ENCODE data around the gene BABAM2.

BABAM2 gene

DNA sequence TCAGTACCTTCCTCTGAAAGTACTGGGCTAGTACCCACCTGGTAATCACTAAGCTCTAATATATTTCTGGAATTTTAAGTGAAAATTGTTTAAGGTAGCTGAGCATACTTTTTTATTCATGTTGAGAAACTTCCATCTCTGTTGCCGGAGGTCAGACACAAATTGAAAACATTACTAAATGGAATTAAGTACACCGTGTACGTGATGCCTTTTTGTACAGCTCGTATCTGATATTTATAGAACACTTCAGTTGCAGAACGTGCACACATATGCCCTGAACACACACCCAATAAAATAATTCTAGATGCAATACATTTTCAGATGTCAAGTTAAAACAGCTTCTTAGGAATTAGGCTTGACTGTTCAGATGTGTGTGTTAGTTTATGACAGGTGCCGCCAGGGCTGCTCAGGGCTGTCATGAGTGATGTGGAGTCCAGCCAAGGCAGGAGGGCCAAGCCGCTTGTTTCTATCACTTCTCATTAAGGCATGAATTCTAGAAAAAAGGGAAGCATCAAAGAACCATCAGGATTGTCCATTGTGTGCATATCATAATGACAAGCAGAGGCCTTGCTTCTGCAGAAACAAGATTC lies 421.2 kb downstream of the BABAM2 start:
- no peak overlapping the region for H3K4me3 ChIP-seq (ENCODE audit: low read depth, low read length)
- TF ChIP-seq, protein P1, sequence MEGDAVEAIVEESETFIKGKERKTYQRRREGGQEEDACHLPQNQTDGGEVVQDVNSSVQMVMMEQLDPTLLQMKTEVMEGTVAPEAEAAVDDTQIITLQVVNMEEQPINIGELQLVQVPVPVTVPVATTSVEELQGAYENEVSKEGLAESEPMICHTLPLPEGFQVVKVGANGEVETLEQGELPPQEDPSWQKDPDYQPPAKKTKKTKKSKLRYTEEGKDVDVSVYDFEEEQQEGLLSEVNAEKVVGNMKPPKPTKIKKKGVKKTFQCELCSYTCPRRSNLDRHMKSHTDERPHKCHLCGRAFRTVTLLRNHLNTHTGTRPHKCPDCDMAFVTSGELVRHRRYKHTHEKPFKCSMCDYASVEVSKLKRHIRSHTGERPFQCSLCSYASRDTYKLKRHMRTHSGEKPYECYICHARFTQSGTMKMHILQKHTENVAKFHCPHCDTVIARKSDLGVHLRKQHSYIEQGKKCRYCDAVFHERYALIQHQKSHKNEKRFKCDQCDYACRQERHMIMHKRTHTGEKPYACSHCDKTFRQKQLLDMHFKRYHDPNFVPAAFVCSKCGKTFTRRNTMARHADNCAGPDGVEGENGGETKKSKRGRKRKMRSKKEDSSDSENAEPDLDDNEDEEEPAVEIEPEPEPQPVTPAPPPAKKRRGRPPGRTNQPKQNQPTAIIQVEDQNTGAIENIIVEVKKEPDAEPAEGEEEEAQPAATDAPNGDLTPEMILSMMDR (conservative IDR thresholded peaks at IDR 0.05; ENCODE audit: low read depth, low read length) = no peak
- no peak for DNase-seq (ENCODE audit: low read depth)

GRCh38 chr2:28312307-28313219 lies 422.0 kb downstream of the BABAM2 start:
- no peak overlapping the region for H3K4me3 ChIP-seq (ENCODE audit: low read depth, low read length)
- TF ChIP-seq, protein P1 (conservative IDR thresholded peaks at IDR 0.05; ENCODE audit: low read depth, low read length) = no peak
- no peak for DNase-seq (ENCODE audit: low read depth)

- TF ChIP-seq, protein P1 (conservative IDR thresholded peaks at IDR 0.05; ENCODE audit: low read depth, low read length) = no peak
- H3K4me3 ChIP-seq (ENCODE audit: low read depth, low read length) = no peak overlapping the region
- DNase-seq (ENCODE audit: low read depth) = peak; percentile 39
Measured at GRCh38 chr2:28313220-28313784, 422.8 kb downstream of the BABAM2 start.

- DNase-seq (ENCODE audit: low read depth) = no peak
- TF ChIP-seq, protein P1 (conservative IDR thresholded peaks at IDR 0.05; ENCODE audit: low read depth, low read length) = no peak
- no peak overlapping the region for H3K4me3 ChIP-seq (ENCODE audit: low read depth, low read length)
Measured at GRCh38 chr2:28314968-28315367, 424.4 kb downstream of the BABAM2 start.

- DNase-seq (ENCODE audit: low read depth) = no peak
- no peak overlapping the region for H3K4me3 ChIP-seq (ENCODE audit: low read depth, low read length)
- TF ChIP-seq, protein P1 (conservative IDR thresholded peaks at IDR 0.05; ENCODE audit: low read depth, low read length) = no peak
Measured at GRCh38 chr2:28316546-28317335, 426.2 kb downstream of the BABAM2 start.

DNA sequence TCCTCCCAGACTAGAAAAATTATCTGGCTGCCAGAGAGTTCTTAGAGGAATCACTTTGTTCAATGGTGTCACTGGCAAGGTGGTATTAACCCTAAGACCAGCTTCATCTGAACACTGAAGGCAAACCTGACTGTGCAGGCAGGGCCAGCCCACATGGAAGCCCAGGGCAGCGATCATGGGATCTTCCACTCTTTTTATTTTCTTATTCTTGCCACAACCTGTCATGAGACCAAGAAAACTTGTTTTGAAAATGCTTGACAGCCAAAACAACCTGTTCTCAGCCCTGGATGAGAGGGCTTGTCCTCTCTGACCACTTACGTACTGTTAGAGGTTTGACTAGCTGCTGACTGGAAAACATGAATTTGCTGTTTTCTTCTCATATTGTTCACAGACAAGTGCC lies 426.9 kb downstream of the BABAM2 start:
- no peak for DNase-seq (ENCODE audit: low read depth)
- no peak overlapping the region for H3K4me3 ChIP-seq (ENCODE audit: low read depth, low read length)
- TF ChIP-seq, protein P1 (conservative IDR thresholded peaks at IDR 0.05; ENCODE audit: low read depth, low read length) = no peak
